Vagina (tissue), 2 donors: ENCODE results near the gene STX5.

Experiments
- POLR2AphosphoS5 ChIP-seq, 2 donors: sonication (generic); formaldehyde crosslinking; IDR thresholded peaks; one replicate each; pipeline ENCODE4 v1.9.0; 2017; ENCODE audit warnings: antibody characterized with exemption in 2 of 2, mild to moderate bottlenecking in 2 of 2, low read depth in 1 of 2; ENCODE audit not compliant: insufficient read depth in 1 of 2
- TF ChIP-seq, protein P1 (sequence below), 3 experiments: fragments of 450-650 bp in 2 of 3; fragments of 200-600 bp in 1 of 3; sonication (generic) in 1 of 3; IDR thresholded peaks; one replicate each; pipeline ENCODE4 v1.5.1; 2017 to 2019; ENCODE audit warnings: antibody characterized with exemption in 3 of 3, mild to moderate bottlenecking in 2 of 3, moderate library complexity in 2 of 3

- TF ChIP-seq, protein P1, sequence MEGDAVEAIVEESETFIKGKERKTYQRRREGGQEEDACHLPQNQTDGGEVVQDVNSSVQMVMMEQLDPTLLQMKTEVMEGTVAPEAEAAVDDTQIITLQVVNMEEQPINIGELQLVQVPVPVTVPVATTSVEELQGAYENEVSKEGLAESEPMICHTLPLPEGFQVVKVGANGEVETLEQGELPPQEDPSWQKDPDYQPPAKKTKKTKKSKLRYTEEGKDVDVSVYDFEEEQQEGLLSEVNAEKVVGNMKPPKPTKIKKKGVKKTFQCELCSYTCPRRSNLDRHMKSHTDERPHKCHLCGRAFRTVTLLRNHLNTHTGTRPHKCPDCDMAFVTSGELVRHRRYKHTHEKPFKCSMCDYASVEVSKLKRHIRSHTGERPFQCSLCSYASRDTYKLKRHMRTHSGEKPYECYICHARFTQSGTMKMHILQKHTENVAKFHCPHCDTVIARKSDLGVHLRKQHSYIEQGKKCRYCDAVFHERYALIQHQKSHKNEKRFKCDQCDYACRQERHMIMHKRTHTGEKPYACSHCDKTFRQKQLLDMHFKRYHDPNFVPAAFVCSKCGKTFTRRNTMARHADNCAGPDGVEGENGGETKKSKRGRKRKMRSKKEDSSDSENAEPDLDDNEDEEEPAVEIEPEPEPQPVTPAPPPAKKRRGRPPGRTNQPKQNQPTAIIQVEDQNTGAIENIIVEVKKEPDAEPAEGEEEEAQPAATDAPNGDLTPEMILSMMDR (IDR thresholded peaks at IDR 0.05): no peak
- peak in 1 of 2 donors; percentile 5 for TF ChIP-seq POLR2AphosphoS5 (IDR thresholded peaks at IDR 0.05; ENCODE audit: insufficient read depth in 1 of 2, low read depth in 1 of 2)
These were observed 734 bp upstream of the STX5 start, which contains the start of gene TEX54 for GRCh38 chr11:62832336-62833234.
